Stimulated activated CD4-positive, alpha-beta T cell treated with anti-CD3 and anti-CD28 coated beads, TNF-alpha, amount 100 ng/mL, for 4 hours (primary cell): ENCODE results near the gene NTM.

ENCODE experiments used
- DNase-seq, 3 experiments: peaks; one replicate each; pipeline ENCODE4 v3.0.0-alpha.2; 2020; ENCODE audit warnings: low read depth in 3 of 3

The NTM gene

GRCh38 chr11:131914361-131914774 is 544.0 kb downstream of the NTM start:
- DNase-seq = no peak

GRCh38 chr11:131916638-131917037 is 546.2 kb downstream of the NTM start:
- DNase-seq = no peak

GRCh38 chr11:131917634-131918384 is 547.4 kb downstream of the NTM start:
- DNase-seq = no peak

- no peak for DNase-seq
Measured at GRCh38 chr11:131918663-131919062, 548.2 kb downstream of the NTM start.

DNA sequence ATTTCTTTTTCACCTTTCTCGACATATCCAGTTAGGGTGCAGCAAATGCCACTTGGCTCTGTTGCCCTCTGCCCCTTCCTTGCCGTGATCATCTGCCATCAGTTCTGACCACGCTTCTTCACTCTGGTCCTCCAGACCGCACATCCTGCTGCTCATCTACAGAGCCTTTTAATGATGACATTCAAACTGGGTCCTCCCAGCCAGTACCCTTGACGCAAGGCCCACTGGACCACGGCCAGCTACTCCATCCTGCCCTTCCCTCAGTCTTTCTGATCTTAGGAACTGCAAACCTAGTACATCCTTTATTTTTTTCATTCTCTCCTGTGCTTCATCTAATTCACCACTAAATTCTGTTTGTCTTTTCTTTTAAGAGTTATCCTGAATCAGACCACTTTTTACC is 551.8 kb downstream of the NTM start:
- no peak for DNase-seq

DNA sequence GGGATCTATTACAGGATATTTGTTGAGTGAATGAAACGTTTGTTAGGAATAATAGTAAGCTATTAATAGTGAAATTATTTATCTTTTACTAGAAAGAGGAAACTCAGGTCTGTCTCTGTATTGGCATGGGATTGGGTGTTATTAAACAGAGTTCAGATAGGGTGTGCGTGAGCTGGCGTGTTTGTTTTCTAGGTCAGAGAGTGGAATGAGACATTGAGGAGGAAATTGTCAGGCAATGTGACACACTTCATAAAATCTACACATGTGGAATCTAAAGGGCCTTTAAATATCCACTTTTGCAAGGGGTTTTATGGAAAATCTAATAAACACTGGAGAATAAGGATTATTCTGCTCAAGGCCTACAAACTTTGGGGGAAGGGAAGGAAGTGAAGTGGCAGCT is 552.9 kb downstream of the NTM start:
- DNase-seq = no peak

DNA sequence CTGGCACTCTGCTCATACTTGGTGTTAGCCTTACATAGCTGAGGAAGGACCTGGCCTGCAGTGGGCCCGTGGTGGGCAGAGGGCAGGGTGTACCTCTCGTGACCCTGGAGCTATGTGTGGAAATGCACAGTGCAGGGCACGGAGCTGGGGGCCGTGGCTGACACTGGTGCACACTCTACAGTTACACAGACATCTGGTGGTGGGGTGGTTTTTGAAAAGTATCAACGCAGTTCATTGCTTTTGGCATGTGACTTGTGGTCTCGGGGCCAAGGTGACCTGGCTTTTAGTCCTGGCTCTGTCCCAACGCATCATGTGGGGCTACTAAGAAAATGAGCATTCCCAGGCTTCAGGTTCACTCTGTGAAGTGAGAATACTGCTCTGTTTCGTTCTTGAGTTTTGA is 553.6 kb downstream of the NTM start:
- no peak for DNase-seq

GRCh38 chr11:131924457-131925201 is 554.2 kb downstream of the NTM start:
- DNase-seq = no peak

DNA sequence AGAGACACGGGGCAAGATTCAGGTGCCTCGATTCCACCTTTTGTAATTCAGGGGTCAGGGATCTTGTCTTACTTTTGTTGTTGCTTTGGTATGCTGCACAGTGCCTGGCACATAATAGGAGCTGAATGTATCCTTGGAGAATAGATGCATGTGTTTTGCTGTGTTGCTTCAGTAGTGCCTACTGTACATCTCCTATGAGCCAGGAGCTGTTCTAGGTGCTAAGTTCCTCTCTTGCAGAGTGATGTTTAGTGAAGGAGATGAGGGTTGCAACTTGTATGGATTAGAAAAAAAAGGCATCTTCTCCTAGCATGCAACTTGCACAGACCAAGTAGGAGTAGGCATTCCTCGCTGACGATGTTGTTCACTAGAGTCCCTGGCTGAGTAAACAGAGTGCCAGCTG is 555.4 kb downstream of the NTM start:
- no peak for DNase-seq

DNA sequence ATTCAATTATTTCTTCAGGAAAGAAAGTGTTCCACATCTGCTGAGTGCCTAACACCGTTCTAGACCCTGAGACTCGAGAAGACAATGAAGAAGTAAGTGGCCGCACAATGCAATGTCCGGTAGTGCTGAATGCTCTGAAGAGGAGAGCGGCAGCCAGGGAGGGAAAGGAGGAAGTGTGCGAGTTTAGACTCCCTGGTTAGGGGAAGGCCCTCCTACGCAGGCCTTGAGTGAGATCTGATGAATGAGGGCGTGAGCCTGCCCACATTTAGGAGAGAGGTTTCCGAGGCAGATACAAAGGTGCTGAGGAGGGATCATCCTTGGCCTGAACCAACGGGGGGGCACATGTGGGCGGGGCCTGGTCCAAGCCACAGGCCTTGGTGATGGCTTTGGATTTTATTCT is 558.6 kb downstream of the NTM start:
- no peak for DNase-seq

GRCh38 chr11:131932584-131933325 is 562.3 kb downstream of the NTM start:
- no peak for DNase-seq

DNA sequence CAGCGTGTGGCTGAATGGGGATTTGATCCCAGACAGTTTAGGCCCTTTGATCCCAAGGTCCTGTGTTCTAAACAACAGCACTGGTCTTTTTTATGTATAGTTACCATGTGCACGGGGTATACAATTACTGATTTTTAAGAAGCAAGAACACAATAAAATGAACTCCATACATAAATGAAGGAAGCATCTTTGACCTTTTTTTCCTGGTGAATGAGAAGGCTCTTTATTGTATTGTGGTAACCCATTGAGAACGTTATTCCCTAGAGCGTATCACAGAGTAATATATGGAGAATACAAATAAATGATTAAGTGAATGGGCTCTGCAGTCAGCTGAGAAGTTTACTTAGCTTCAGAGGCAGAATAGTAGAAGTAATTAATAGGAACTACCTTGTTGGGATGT is 563.6 kb downstream of the NTM start:
- DNase-seq = no peak

- no peak for DNase-seq
Measured at GRCh38 chr11:131938351-131938751, 567.9 kb downstream of the NTM start.

DNA sequence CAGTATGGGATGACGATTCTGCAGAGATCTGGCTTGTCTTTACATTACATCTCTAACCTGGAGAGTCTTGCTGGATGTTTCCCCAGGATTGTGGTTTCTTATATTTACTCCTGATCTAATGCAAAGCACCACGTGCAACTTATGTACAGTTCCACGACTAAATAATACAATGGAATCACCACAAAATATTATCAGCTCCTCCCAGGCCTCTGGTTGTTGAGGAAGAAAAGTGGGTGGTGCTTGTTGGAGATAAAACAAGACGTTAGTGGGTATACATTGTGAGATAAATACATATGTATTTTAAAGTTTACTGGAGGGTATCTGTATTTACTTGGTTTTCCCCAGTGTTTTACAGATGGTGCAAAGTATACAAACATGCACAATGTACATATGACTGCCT is 569.7 kb downstream of the NTM start:
- DNase-seq = no peak

DNA sequence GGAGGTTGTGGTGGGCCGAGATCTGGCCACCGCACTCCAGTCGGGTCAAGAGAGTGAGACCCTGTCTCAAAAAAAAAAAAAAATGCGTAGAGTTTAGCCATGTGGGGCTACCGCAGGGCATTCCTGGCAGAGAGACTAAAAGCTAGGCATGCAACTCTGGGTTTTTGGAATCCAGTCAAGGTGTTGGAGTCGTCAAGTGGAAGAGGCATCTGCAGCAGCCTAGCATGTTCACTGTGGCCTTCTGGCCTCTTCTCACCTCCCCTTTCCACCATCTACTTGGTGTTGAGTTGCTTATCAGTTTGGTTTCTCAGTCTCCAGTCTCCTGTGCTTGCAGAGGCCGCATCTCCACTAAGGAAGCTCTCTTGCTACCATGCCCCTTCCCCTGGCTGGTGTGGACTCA is 572.5 kb downstream of the NTM start:
- no peak for DNase-seq

DNA sequence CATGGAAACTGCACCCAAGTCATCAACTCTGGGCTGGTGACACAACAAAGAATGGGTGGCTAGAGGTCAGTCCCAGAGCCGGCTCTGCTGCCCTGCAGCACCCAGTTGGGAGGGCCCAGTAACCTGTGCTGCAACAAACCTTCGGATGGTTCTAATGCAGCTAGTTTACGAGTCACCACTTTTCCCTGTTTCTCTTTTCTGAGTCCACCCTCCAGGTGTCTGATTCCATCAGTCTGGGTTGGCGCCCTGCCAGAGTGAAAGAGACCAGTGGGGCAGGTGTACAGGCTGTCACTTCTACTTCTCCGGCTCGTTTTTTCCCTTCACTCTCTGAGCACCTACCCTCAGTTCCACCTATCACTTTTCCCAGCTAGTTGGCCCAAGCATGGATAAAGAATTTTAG is 572.9 kb downstream of the NTM start:
- DNase-seq = no peak

GRCh38 chr11:131944736-131945135 is 574.3 kb downstream of the NTM start:
- no peak for DNase-seq

DNA sequence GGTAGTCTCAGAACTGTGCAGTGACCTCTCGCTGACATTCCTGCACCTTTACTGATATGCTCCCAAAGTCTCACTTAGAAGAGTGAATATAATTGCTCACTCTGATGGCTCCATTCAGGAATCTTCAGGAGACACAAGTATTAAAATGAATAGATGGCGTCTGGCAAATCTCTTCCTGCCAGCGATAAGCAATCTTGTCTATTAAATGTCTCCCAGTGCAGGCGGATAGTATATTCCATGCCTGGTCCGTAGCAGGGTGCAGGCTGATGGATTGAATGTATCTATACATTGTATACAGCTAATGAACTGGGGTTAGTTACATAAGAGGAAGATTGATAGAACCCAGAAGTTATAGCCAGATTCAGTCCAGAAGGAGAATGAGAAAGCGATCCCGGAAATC is 575.3 kb downstream of the NTM start:
- no peak for DNase-seq

DNA sequence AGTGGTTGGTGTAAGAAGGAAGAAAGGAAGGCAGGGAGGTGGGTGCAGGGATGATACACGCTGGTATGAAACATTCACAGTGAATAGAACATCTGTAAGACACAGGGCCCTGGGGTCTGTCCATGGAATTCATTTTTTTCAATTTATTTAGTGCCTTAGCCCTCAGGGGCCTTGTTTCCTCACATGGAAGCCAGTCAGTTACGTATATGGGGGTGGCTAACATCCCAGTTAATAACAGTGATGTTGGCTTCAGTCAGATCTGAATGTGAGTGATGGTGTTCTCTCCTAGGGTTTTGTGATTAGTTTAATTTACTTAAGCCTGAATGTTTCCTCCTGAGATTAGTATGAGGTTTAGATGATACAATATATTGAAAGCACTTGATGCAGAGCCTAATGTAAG is 577.1 kb downstream of the NTM start:
- no peak for DNase-seq

- DNase-seq = no peak
Measured at GRCh38 chr11:131951121-131951520, 580.7 kb downstream of the NTM start.

DNA sequence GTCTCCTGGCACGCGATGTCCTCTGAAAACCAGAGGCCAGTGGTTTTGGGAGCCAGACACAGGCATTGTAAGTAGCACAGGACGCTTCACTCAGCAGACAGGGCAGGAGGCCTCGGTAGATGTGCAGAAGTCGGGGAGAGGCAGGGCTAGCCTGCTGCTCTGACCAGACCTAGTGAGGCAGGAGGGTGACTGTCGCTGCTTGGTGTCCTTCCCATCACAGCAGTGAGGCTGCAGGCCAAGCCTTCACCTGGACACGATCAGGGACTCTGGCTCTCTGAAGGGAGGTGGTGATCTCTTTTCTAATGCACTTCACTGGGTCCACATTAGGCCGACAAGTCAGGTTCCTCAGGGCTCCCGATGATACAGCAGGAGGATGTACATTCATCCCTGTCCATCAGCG is 583.7 kb downstream of the NTM start:
- no peak for DNase-seq

GRCh38 chr11:131955904-131956303 is 585.5 kb downstream of the NTM start:
- DNase-seq = no peak

DNA sequence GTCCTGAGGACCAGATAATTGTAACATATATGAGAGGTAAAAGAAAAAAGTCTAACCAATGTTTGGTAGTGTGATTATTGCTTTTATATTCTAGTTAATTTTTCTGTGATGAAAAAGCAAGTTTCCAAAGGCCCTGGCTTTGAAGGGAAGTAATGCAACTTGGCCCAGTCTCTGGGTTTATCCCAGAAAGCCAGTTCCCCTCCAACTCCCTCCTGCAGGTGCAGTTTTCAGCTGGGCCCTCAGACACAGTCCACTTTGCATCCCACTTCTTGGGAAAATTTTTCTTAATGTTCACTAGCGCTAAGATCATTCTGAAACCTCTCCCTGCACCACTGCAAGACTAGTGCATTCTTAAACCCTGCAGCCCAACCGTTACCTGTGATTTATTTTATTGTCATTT is 586.8 kb downstream of the NTM start:
- no peak for DNase-seq
